IPS-15b (cell line): ENCODE measurements around the gene ATP10B.

Source experiments
- H3K27me3 ChIP-seq: one replicate; pipeline ENCODE4 v1.6.1; 2013; ENCODE audit warnings: low read length; ENCODE audit not compliant: control insufficient read depth, insufficient read depth
- H3K36me3 ChIP-seq: one replicate; pipeline ENCODE4 v1.6.1; 2013; ENCODE audit warnings: low read length; ENCODE audit not compliant: control insufficient read depth, insufficient read depth
- H3K4me1 ChIP-seq: one replicate; pipeline ENCODE4 v1.6.1; 2013; ENCODE audit warnings: mild to moderate bottlenecking, low read length; ENCODE audit not compliant: control insufficient read depth, insufficient read depth
- H3K4me3 ChIP-seq: one replicate; pipeline ENCODE4 v1.5.1; 2013; ENCODE audit warnings: low read depth, low read length
- H3K9ac ChIP-seq: one replicate; pipeline ENCODE4 v1.6.1; 2013; ENCODE audit warnings: low read depth, mild to moderate bottlenecking, low read length
- H3K9me3 ChIP-seq: one replicate; pipeline ENCODE4 v1.6.1; 2013; ENCODE audit warnings: mild to moderate bottlenecking, low read length; ENCODE audit not compliant: control insufficient read depth, insufficient read depth

ATP10B gene

GRCh38 chr5:160537940-160538339 lies 314.1 kb downstream of the ATP10B start:
- Histone ChIP-seq H3K4me3 (no peak overlapping the region), H3K9me3 (no peaks in the 10 kb centered on the region), H3K27me3 (no peaks in the 10 kb centered on the region), H3K4me1 (no peaks in the 10 kb centered on the region), H3K9ac (no peak overlapping the region), H3K36me3 (no peaks in the 10 kb centered on the region)

GRCh38 chr5:160537116-160537515 lies 314.9 kb downstream of the ATP10B start:
- H3K36me3 ChIP-seq: no peaks in the 10 kb centered on the region
- no peak overlapping the region for H3K9ac ChIP-seq
- no peaks in the 10 kb centered on the region for H3K27me3 ChIP-seq
- H3K9me3 ChIP-seq: no peaks in the 10 kb centered on the region
- H3K4me1 ChIP-seq: no peaks in the 10 kb centered on the region
- no peak overlapping the region for H3K4me3 ChIP-seq

GRCh38 chr5:160534914-160535313 lies 317.1 kb downstream of the ATP10B start:
- Histone ChIP-seq H3K4me1 (no peaks in the 10 kb centered on the region), H3K36me3 (no peaks in the 10 kb centered on the region), H3K9ac (no peak overlapping the region), H3K27me3 (no peaks in the 10 kb centered on the region), H3K9me3 (no peaks in the 10 kb centered on the region), H3K4me3 (no peak overlapping the region)

GRCh38 chr5:160534125-160534524 lies 317.9 kb downstream of the ATP10B start:
- Histone ChIP-seq H3K27me3 (no peaks in the 10 kb centered on the region), H3K9ac (no peak overlapping the region), H3K4me1 (no peaks in the 10 kb centered on the region), H3K4me3 (no peak overlapping the region), H3K36me3 (no peaks in the 10 kb centered on the region), H3K9me3 (no peaks in the 10 kb centered on the region)

GRCh38 chr5:160525471-160526261 lies 326.3 kb downstream of the ATP10B start:
- H3K9me3 ChIP-seq: no peaks in the 10 kb centered on the region
- no peaks in the 10 kb centered on the region for H3K4me1 ChIP-seq
- H3K4me3 ChIP-seq: no peak overlapping the region
- no peak overlapping the region for H3K9ac ChIP-seq
- no peaks in the 10 kb centered on the region for H3K27me3 ChIP-seq
- H3K36me3 ChIP-seq: no peaks in the 10 kb centered on the region

- H3K27me3 ChIP-seq: no peaks in the 10 kb centered on the region
- H3K36me3 ChIP-seq: no peaks in the 10 kb centered on the region
- H3K9ac ChIP-seq: no peak overlapping the region
- H3K9me3 ChIP-seq: no peaks in the 10 kb centered on the region
- H3K4me3 ChIP-seq: no peak overlapping the region
- no peaks in the 10 kb centered on the region for H3K4me1 ChIP-seq
These were observed 327.2 kb downstream of the ATP10B start for GRCh38 chr5:160524827-160525226.

GRCh38 chr5:160523502-160524163 lies 328.4 kb downstream of the ATP10B start:
- Histone ChIP-seq H3K4me3 (no peak overlapping the region), H3K4me1 (no peaks in the 10 kb centered on the region), H3K36me3 (no peaks in the 10 kb centered on the region), H3K27me3 (no peaks in the 10 kb centered on the region), H3K9ac (no peak overlapping the region), H3K9me3 (no peaks in the 10 kb centered on the region)

- no peaks in the 10 kb centered on the region for H3K27me3 ChIP-seq
- H3K36me3 ChIP-seq: no peaks in the 10 kb centered on the region
- H3K9ac ChIP-seq: no peak overlapping the region
- H3K4me3 ChIP-seq: no peak overlapping the region
- no peaks in the 10 kb centered on the region for H3K4me1 ChIP-seq
- H3K9me3 ChIP-seq: no peaks in the 10 kb centered on the region
These were observed 330.7 kb downstream of the ATP10B start for GRCh38 chr5:160521392-160521663.

GRCh38 chr5:160520609-160521391 lies 331.2 kb downstream of the ATP10B start:
- H3K27me3 ChIP-seq: no peaks in the 10 kb centered on the region
- H3K36me3 ChIP-seq: no peaks in the 10 kb centered on the region
- no peaks in the 10 kb centered on the region for H3K4me1 ChIP-seq
- H3K9ac ChIP-seq: no peak overlapping the region
- no peaks in the 10 kb centered on the region for H3K9me3 ChIP-seq
- no peak overlapping the region for H3K4me3 ChIP-seq

GRCh38 chr5:160516696-160517530 lies 335.1 kb downstream of the ATP10B start:
- Histone ChIP-seq H3K9me3 (no peaks in the 10 kb centered on the region), H3K4me1 (no peaks in the 10 kb centered on the region), H3K36me3 (no peaks in the 10 kb centered on the region), H3K4me3 (no peak overlapping the region), H3K27me3 (no peaks in the 10 kb centered on the region), H3K9ac (no peak overlapping the region)

GRCh38 chr5:160514866-160515265 lies 337.1 kb downstream of the ATP10B start:
- no peaks in the 10 kb centered on the region for H3K27me3 ChIP-seq
- no peaks in the 10 kb centered on the region for H3K4me1 ChIP-seq
- H3K9ac ChIP-seq: no peak overlapping the region
- no peaks in the 10 kb centered on the region for H3K36me3 ChIP-seq
- no peak overlapping the region for H3K4me3 ChIP-seq
- no peaks in the 10 kb centered on the region for H3K9me3 ChIP-seq
